Breast epithelium (tissue), 4 donors: ENCODE measurements around the gene NACC2. TPM values are rescaled to one million over a fixed set of nuclear protein-coding genes. Genes with fewer than 3 reads are reported as not detected.

ENCODE experiments used
- DNase-seq, 2 donors: peaks; one replicate each; pipeline ENCODE4 v3.0.0-alpha.2; 2019; ENCODE audit warnings: low spot score in 2 of 2
- H3K27ac ChIP-seq, 2 donors: fragments of 200-600 bp; sonication (generic) in 1 of 2; one replicate each; pipeline ENCODE4 v1.5.1; 2016 to 2019; ENCODE audit warnings: mild to moderate bottlenecking in 1 of 2
- H3K27me3 ChIP-seq, 2 donors: fragments of 200-600 bp; sonication (generic) in 1 of 2; one replicate each; pipeline versions ENCODE4 v1.5.1 to v1.6.0; 2017 to 2019; ENCODE audit warnings: control low read depth in 1 of 2, mild to moderate bottlenecking in 1 of 2
- H3K36me3 ChIP-seq: fragments of 200-600 bp; one replicate; pipeline ENCODE4 v1.5.1; 2019
- H3K4me1 ChIP-seq, 2 donors: fragments of 200-600 bp; sonication (generic); one replicate each; pipeline ENCODE4 v1.5.1; 2016 to 2019; ENCODE audit warnings: control low read depth in 1 of 2
- H3K4me3 ChIP-seq, 3 donors: fragments of 200-600 bp; sonication (generic); 1 replicate in 2 of 3; 2 replicates in 1 of 3; pipeline ENCODE4 v1.5.1; 2016 to 2019; ENCODE audit warnings: mild to moderate bottlenecking in 3 of 3, moderate library complexity in 2 of 3
- H3K9me3 ChIP-seq, 2 donors: fragments of 200-600 bp; sonication (generic) in 1 of 2; one replicate each; pipeline ENCODE4 v1.5.1; 2016 to 2019; ENCODE audit warnings: control low read depth in 1 of 2
- POLR2A ChIP-seq: fragments of 450-650 bp; IDR thresholded peaks from one replicate; pipeline ENCODE4 v1.6.1; 2016; ENCODE audit warnings: antibody characterized with exemption, mild to moderate bottlenecking, moderate library complexity
- POLR2AphosphoS5 ChIP-seq, 3 donors: sonication (generic); formaldehyde crosslinking; IDR thresholded peaks; one replicate each; pipeline ENCODE4 v1.6.1; 2017; ENCODE audit warnings: antibody characterized with exemption in 3 of 3
- intact Hi-C: fragments of 100-400 bp; cut with DNase I; formaldehyde crosslinking; loops from one replicate; pipeline ENCODE4 v1.15.1; 2023; ENCODE audit warnings: low total_unique reads
- total RNA-seq, 3 donors: library from RNA; depleted of rRNA; stranded (reverse); fragments of >200 nt; gene quantifications; one replicate each; pipeline ENCODE4 v1.1.0, GENCODE V29; 2016
- TF ChIP-seq, protein P1 (sequence below), 3 donors: fragments of 450-650 bp; IDR thresholded peaks; one replicate each; pipeline ENCODE4 v1.5.1; 2016 to 2017; ENCODE audit warnings: antibody characterized with exemption in 3 of 3, mild to moderate bottlenecking in 3 of 3, moderate library complexity in 3 of 3

NACC2 gene
- total RNA-seq, 3 donors from 2014 or later, result 14.0 to 24.2 (median 19.3) TPM

DNA sequence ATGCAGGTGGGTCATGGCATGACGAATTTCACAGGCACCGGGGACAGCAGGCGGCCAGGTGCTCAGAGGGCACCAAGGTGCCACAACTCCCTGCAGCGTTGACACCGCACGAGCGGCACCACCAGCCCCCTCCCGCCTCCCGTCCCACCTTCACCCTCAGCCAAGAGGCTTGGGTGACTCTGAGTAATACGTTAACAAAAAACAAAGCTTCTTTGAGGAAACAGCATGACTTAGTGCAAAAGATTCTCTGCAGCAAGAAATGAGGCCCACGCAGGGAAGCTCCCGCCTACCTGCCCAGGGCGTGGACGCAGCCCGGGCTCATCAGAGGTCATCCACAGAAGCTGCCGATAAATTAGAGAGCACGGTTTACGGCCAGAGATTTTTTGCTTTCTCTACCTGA is 19.5 kb upstream of the NACC2 start:
- no peak overlapping the region for H3K4me3 ChIP-seq
- peaks cover 6 to 13% of the 10 kb centered on the region in 2 donors for H3K4me1 ChIP-seq
- no peaks in the 10 kb centered on the region for H3K36me3 ChIP-seq
- H3K9me3 ChIP-seq, result no peaks in the 10 kb centered on the region
- intact Hi-C loops, result loop anchor here (10.0 kb wide), 1 partner anchor 120 kb away; no protein-coding TSS in a partner anchor
- no peak overlapping the region for H3K27ac ChIP-seq
- no peaks in the 10 kb centered on the region for H3K27me3 ChIP-seq
- TF ChIP-seq POLR2A (no peak), POLR2AphosphoS5 (IDR thresholded peaks at IDR 0.05) (no peak)
- TF ChIP-seq, protein P1, sequence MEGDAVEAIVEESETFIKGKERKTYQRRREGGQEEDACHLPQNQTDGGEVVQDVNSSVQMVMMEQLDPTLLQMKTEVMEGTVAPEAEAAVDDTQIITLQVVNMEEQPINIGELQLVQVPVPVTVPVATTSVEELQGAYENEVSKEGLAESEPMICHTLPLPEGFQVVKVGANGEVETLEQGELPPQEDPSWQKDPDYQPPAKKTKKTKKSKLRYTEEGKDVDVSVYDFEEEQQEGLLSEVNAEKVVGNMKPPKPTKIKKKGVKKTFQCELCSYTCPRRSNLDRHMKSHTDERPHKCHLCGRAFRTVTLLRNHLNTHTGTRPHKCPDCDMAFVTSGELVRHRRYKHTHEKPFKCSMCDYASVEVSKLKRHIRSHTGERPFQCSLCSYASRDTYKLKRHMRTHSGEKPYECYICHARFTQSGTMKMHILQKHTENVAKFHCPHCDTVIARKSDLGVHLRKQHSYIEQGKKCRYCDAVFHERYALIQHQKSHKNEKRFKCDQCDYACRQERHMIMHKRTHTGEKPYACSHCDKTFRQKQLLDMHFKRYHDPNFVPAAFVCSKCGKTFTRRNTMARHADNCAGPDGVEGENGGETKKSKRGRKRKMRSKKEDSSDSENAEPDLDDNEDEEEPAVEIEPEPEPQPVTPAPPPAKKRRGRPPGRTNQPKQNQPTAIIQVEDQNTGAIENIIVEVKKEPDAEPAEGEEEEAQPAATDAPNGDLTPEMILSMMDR (IDR thresholded peaks at IDR 0.05), result no peak
- DNase-seq, result no peak

DNA sequence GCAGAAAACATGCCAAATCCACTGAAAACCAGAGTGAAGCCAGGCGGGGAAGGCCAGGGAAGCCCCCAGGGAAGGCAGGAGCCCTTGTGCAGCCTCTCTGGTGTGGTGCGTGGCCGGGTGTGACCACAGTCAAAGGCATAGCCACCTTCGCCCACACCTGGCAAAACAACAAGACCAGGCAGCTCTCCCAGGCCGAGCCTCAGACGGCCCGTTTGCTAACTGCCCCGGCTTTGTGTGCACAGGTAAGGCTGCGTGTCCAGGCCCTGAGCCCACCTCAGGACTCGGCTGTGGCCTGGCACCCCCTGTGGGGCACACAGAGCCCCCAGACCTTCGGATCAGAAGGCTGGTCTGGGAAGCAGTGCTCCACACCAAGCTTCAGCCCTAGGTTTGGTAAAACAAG is 17.5 kb upstream of the NACC2 start:
- H3K27ac ChIP-seq, result no peak overlapping the region
- H3K36me3 ChIP-seq, result no peaks in the 10 kb centered on the region
- no peak overlapping the region for H3K4me3 ChIP-seq
- no peaks in the 10 kb centered on the region for H3K27me3 ChIP-seq
- DNase-seq, result no peak
- peaks cover 4 to 9% of the 10 kb centered on the region in 2 donors for H3K4me1 ChIP-seq
- no peaks in the 10 kb centered on the region for H3K9me3 ChIP-seq
- TF ChIP-seq, protein P1 (IDR thresholded peaks at IDR 0.05), result no peak
- TF ChIP-seq POLR2AphosphoS5 (IDR thresholded peaks at IDR 0.05), result no peak
- TF ChIP-seq POLR2A, result no peak
- intact Hi-C loops, result loop anchor here (10.0 kb wide), 1 partner anchor 118 kb away; no protein-coding TSS in a partner anchor

DNA sequence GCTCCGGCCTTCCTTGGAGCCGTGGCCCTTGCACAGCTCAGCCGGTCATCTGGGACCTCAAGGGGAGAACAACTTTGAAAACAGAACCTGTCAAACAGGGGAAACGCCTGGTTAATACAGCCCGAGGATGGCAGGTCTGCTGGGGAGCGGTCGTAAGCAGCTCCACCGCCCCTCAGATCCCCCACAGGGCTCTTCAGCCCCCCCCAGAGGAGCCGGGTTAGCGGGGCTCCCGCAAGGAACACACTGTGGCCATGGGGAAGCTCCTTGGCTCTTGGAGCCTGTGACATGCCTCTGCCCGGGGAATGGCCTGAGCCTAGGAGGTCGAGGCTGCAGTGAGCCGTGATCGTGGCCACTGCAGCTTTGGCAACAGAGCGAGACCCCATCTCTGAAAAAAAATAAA is 16.8 kb upstream of the NACC2 start:
- Histone ChIP-seq H3K4me3 (no peak overlapping the region), H3K27ac (no peak overlapping the region), H3K36me3 (no peaks in the 10 kb centered on the region), H3K4me1 (peaks cover 0 to 4% of the 10 kb centered on the region in 2 donors), H3K27me3 (no peaks in the 10 kb centered on the region), H3K9me3 (no peaks in the 10 kb centered on the region)
- intact Hi-C loops, result loop anchor here (10.0 kb wide), 1 partner anchor 117 kb away; no protein-coding TSS in a partner anchor
- TF ChIP-seq POLR2AphosphoS5 (IDR thresholded peaks at IDR 0.05) (no peak), POLR2A (no peak)
- TF ChIP-seq, protein P1 (IDR thresholded peaks at IDR 0.05), result no peak
- no peak for DNase-seq

DNA sequence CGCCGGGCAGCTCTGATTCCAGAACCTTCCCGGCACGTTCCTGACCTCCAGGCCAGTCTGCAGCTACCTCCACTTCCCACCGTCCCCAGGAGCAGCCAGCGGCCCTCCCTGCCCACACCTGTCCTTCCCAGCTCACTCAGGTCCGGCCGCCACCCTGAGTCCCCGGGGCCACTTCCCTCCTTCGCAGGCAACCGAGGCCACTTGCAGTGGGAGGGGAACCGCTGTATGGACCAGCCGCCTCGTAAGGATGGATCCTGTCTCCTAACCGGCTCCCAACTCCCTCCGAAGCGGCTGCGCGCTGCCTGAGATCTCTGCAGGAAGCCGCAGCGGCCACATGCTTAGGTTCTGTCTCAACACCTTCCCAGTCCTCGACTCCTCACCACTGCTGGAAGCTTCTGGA is 16.1 kb upstream of the NACC2 start:
- H3K4me3 ChIP-seq, result no peak overlapping the region
- H3K36me3 ChIP-seq, result no peaks in the 10 kb centered on the region
- H3K4me1 ChIP-seq, result peaks cover 0 to 4% of the 10 kb centered on the region in 2 donors
- H3K9me3 ChIP-seq, result no peaks in the 10 kb centered on the region
- no peak for DNase-seq
- TF ChIP-seq, protein P1 (IDR thresholded peaks at IDR 0.05), result no peak
- TF ChIP-seq POLR2AphosphoS5 (IDR thresholded peaks at IDR 0.05), result no peak
- TF ChIP-seq POLR2A, result no peak
- H3K27ac ChIP-seq, result peak overlapping the region in 1 of 2 donors; percentile 59
- intact Hi-C loops, result loop anchor here (10.0 kb wide), 1 partner anchor 116 kb away; no protein-coding TSS in a partner anchor
- H3K27me3 ChIP-seq, result no peaks in the 10 kb centered on the region

DNA sequence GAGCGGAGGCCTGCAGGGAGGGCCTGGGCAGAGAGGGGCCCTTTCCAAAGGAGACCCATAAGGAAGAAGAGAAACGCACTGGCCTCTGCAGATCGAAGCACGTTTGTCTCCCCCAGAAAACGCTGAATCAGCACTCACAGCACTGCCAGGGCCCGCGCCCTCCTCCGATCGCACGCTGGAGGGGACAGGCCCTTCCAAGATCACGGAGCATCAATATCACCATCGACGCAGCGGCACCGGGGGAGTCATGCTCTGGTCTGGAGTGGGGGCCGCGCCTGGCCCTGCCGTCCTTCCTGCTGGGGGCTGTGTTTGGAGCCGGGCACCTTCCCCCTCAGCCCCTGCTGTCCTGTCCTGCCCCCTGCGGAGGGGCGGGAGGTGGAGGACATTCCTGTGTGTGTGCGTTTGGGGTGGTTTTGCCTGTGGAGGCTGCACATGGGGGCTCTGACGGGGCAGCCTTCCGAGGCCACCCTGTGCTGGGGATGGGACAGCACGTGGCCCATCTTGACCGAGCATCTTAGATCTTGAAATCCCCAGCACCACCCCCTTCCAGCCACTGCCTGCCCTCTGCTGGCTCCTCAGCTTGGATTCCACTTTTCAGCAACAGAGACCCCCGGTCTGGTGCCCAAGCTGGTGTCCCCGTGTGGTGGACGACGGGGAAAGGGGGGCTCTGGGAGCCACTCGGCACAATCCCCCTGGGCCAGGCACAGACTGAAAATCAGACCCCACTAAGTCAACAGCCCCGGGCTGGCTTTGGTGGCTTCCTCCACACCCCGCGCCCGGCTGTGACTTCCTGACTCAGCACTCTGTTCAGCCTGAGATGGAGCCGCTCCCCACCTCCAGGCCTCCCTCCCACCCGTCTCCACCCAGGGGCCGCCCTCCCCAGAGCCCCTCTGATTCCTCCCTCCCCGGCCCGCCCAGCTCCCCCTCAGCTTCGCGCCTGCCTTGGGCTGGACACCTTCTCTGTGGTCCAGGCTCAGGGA is 15.3 kb upstream of the NACC2 start:
- Histone ChIP-seq H3K4me3 (peak overlapping the region; percentile 5 to 65 (median 42)), H3K9me3 (no peaks in the 10 kb centered on the region), H3K36me3 (no peaks in the 10 kb centered on the region), H3K4me1 (peaks cover 4% of the 10 kb centered on the region in 2 donors), H3K27me3 (no peaks in the 10 kb centered on the region), H3K27ac (peak overlapping the region in 1 of 2 donors; percentile 84)
- TF ChIP-seq, protein P1 (IDR thresholded peaks at IDR 0.05), result no peak
- no peak for TF ChIP-seq POLR2AphosphoS5 (IDR thresholded peaks at IDR 0.05)
- TF ChIP-seq POLR2A, result no peak
- intact Hi-C loops, result loop anchor here (10.0 kb wide), 1 partner anchor 116 kb away; no protein-coding TSS in a partner anchor
- DNase-seq, result no peak
